Measurements from ENCODE around the gene PPP5C.

Gene PPP5C

GRCh38 chr19:46385636-46386035 lies 38.7 kb downstream of the PPP5C start:
- TF ChIP-seq CTCF (IDR thresholded peaks at IDR 0.05; ENCODE audit: low read depth, low read length, missing control alignments), result no peak
- no peak for DNase-seq (ENCODE audit: extremely low read depth, low read depth)
- H3K4me3 ChIP-seq (replicated peaks; ENCODE audit: low read depth, low read length), result no peak overlapping the region

- TF ChIP-seq CTCF (IDR thresholded peaks at IDR 0.05; ENCODE audit: low read depth, low read length, missing control alignments), result no peak
- H3K4me3 ChIP-seq (replicated peaks; ENCODE audit: low read depth, low read length), result no peak overlapping the region
- DNase-seq (ENCODE audit: extremely low read depth, low read depth), result no peak
Measured at GRCh38 chr19:46386151-46386550, 39.3 kb downstream of the PPP5C start.

GRCh38 chr19:46386996-46387712 lies 40.3 kb downstream of the PPP5C start:
- no peak for TF ChIP-seq CTCF (IDR thresholded peaks at IDR 0.05; ENCODE audit: low read depth, low read length, missing control alignments)
- H3K4me3 ChIP-seq (replicated peaks; ENCODE audit: low read depth, low read length), result no peak overlapping the region
- no peak for DNase-seq (ENCODE audit: extremely low read depth, low read depth)

GRCh38 chr19:46387713-46388130 lies 40.8 kb downstream of the PPP5C start:
- TF ChIP-seq CTCF (IDR thresholded peaks at IDR 0.05; ENCODE audit: low read depth, low read length, missing control alignments), result no peak
- no peak overlapping the region for H3K4me3 ChIP-seq (replicated peaks; ENCODE audit: low read depth, low read length)
- no peak for DNase-seq (ENCODE audit: extremely low read depth, low read depth)

- no peak for DNase-seq (ENCODE audit: extremely low read depth, low read depth)
- no peak for TF ChIP-seq CTCF (IDR thresholded peaks at IDR 0.05; ENCODE audit: low read depth, low read length, missing control alignments)
- no peak overlapping the region for H3K4me3 ChIP-seq (replicated peaks; ENCODE audit: low read depth, low read length)
Measured at GRCh38 chr19:46388311-46389095, 41.6 kb downstream of the PPP5C start.

- DNase-seq (ENCODE audit: extremely low read depth, low read depth), result no peak
- TF ChIP-seq CTCF (IDR thresholded peaks at IDR 0.05; ENCODE audit: low read depth, low read length, missing control alignments), result no peak
- no peak overlapping the region for H3K4me3 ChIP-seq (replicated peaks; ENCODE audit: low read depth, low read length)
Measured at GRCh38 chr19:46390121-46390858, 43.4 kb downstream of the PPP5C start.
